ENCODE measurements around the gene CFAP97D2. TPM values are rescaled to one million over a fixed set of nuclear protein-coding genes. Genes with fewer than 3 reads are reported as not detected.

Gene CFAP97D2
- total and polyA plus RNA-seq, 2 donors (not counting 3 experiments of a cell fraction or from before 2014, with no cell fraction given), result not detected

DNA sequence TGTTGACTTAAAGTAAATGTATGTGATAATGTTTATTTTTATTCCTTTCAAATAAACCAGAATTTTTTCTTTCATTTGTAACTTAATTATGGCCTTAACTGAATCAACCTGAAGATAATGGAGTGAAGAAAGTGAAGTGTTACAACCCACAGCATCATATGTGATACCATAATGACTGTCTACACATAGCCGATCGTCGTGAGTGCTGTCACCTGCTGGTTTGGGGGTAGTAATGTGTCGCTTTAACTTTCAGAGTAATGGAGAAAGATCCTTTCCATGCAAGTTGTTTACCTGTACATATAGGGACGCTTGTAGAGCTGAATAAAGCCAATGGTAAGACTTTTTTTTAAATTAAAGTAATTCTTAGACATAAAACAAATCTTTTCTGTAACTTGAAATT is 65.6 kb downstream of the CFAP97D2 start:
- Histone ChIP-seq H3K36me3 (ENCODE audit: control insufficient read depth in 2 of 2, extremely low read depth in 1 of 2, insufficient read depth in 2 of 2, low read length in 2 of 2) (peaks cover 36 to 39% of the 10 kb centered on the region in 2 experiments), H3K27ac (ENCODE audit: insufficient read depth, low read depth, low read length) (no peak overlapping the region), H3K4me2 (ENCODE audit: insufficient read depth, low read length) (no peak overlapping the region), H2AFZ (ENCODE audit: low read depth, low read length) (no peak overlapping the region), H3K79me2 (ENCODE audit: control insufficient read depth, insufficient read depth, low read length) (no peaks in the 10 kb centered on the region), H3K4me1 (ENCODE audit: control insufficient read depth, extremely low read depth, insufficient read depth, low read length) (no peaks in the 10 kb centered on the region), H3K9me1 (replicated peaks; ENCODE audit: control insufficient read depth, extremely low read depth, insufficient read depth, low read length) (no peaks in the 10 kb centered on the region), H3K9me3 (replicated peaks; ENCODE audit: control insufficient read depth, insufficient read depth, low read length) (no peaks in the 10 kb centered on the region), H3K4me3 (replicated peaks in 1 of 3; ENCODE audit: insufficient read depth in 1 of 3, low read depth in 1 of 3, low read length in 3 of 3) (no peak overlapping the region), H3K27me3 (ENCODE audit: control insufficient read depth in 2 of 2, insufficient read depth in 2 of 2, low read length in 2 of 2) (no peaks in the 10 kb centered on the region), H3K9ac (replicated peaks; ENCODE audit: extremely low read depth, insufficient read depth, low read length) (no peak overlapping the region), H4K20me1 (replicated peaks; ENCODE audit: control insufficient read depth, extremely low read depth, insufficient read depth, low read length) (peaks cover 2% of the 10 kb centered on the region)
- dilution Hi-C loops (cut with MboI; ENCODE audit: extremely low pct_ligation_motif_present, low sequenced_read_pairs) (no loop called here), intact Hi-C loops (cut with micrococcal nuclease) (no loop called here)
- TF ChIP-seq, protein P1, sequence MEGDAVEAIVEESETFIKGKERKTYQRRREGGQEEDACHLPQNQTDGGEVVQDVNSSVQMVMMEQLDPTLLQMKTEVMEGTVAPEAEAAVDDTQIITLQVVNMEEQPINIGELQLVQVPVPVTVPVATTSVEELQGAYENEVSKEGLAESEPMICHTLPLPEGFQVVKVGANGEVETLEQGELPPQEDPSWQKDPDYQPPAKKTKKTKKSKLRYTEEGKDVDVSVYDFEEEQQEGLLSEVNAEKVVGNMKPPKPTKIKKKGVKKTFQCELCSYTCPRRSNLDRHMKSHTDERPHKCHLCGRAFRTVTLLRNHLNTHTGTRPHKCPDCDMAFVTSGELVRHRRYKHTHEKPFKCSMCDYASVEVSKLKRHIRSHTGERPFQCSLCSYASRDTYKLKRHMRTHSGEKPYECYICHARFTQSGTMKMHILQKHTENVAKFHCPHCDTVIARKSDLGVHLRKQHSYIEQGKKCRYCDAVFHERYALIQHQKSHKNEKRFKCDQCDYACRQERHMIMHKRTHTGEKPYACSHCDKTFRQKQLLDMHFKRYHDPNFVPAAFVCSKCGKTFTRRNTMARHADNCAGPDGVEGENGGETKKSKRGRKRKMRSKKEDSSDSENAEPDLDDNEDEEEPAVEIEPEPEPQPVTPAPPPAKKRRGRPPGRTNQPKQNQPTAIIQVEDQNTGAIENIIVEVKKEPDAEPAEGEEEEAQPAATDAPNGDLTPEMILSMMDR (IDR thresholded peaks at IDR 0.05; ENCODE audit: extremely low read depth in 1 of 2, insufficient read depth in 1 of 2, low read depth in 1 of 2, low read length in 2 of 2), result no peak
- TF ChIP-seq GATA2 (IDR thresholded peaks at IDR 0.05; ENCODE audit: insufficient read depth, insufficient read length, low read depth, low read length) (no peak), POLR2A (IDR thresholded peaks at IDR 0.05; ENCODE audit: low read depth, low read length) (no peak), MYC (IDR thresholded peaks at IDR 0.05; ENCODE audit: low read depth, low read length) (no peak), POLR2AphosphoS5 (IDR thresholded peaks at IDR 0.05; ENCODE audit: insufficient read depth, low read depth, low read length) (no peak), EZH2 (IDR thresholded peaks at IDR 0.05; ENCODE audit: borderline replicate concordance, low read depth, low read length, severe bottlenecking) (no peak), FOS (IDR thresholded peaks at IDR 0.05; ENCODE audit: borderline replicate concordance, insufficient read depth, low read length) (no peak), JUN (IDR thresholded peaks at IDR 0.05; ENCODE audit: borderline replicate concordance, insufficient read depth, insufficient read length, low read depth) (no peak)
- TF ChIP-seq, protein P2, sequence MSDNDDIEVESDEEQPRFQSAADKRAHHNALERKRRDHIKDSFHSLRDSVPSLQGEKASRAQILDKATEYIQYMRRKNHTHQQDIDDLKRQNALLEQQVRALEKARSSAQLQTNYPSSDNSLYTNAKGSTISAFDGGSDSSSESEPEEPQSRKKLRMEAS (IDR thresholded peaks at IDR 0.05; ENCODE audit: insufficient read depth, insufficient read length), result no peak
- no TSS peak for BruUV-seq (replicated peaks)
- CTCF ChIA-PET, result interaction anchor here (0.7 kb wide), 1 partner anchor 24 kb away, joined by 4 read pairs; no protein-coding TSS in a partner anchor
- POLR2A ChIA-PET, result no interaction called here
- DNase-seq (ENCODE audit: low read depth, low spot score) (no peak), FAIRE-seq (no peak)

All from endothelial cell of umbilical vein (primary cell).